ENCODE measurements around the gene RNF34. TPM values are rescaled to one million over a fixed set of nuclear protein-coding genes. Genes with fewer than 3 reads are reported as not detected.

RNF34 gene
- total and polyA plus RNA-seq, 2 of the 8 experiments (the other 6 are each of a cell fraction or from before 2014, with no cell fraction given), result 37.9 to 57.6 TPM

- CTCF ChIA-PET (ENCODE audit: partially characterized antibody), result interaction anchor here (0.8 to 5.5 kb wide), 4 partner anchors 8 to 257 kb away, joined by 3 to 49 read pairs (median 4); no protein-coding TSS in a partner anchor
- no peak overlapping the region for H2BK12ac ChIP-seq (ENCODE audit: low read depth, low read length)
- H3K23ac ChIP-seq (ENCODE audit: insufficient read length), result no peak overlapping the region
- no peak overlapping the region for H3K4me3 ChIP-seq (ENCODE audit: extremely low read depth in 1 of 4, insufficient read depth in 2 of 4, low read depth in 3 of 4, low read length in 4 of 4)
- H3K4ac ChIP-seq (replicated peaks; ENCODE audit: insufficient read length, low read depth, low read length), result no peak overlapping the region
- no peak overlapping the region for H4K8ac ChIP-seq (ENCODE audit: extremely low read depth, insufficient read depth, low read length)
- H3K9ac ChIP-seq (replicated peaks in 1 of 4; ENCODE audit: extremely low read depth in 1 of 4, low read depth in 3 of 4, low read length in 3 of 4), result no peak overlapping the region
- TF ChIP-seq POLR2A (IDR thresholded peaks at IDR 0.05; ENCODE audit: control extremely low read depth in 1 of 2, low read depth in 2 of 2, low read length in 2 of 2) (peak in 1 of 2 experiments; percentile 0; a peak in 1 of 3 replicates), POLR2AphosphoS5 (IDR thresholded peaks at IDR 0.05; ENCODE audit: low read depth, low read length) (0 out of 2 replicates have a peak, but pooled peaks have one; percentile 7), SAP30 (IDR thresholded peaks at IDR 0.05; ENCODE audit: insufficient read depth, insufficient replicate concordance, low read length) (no peak), RAD21 (IDR thresholded peaks at IDR 0.05 in 1 of 2, conservative IDR thresholded peaks at IDR 0.05 in 1 of 2; ENCODE audit: low read depth in 2 of 2, low read length in 2 of 2) (no peak), TAF1 (IDR thresholded peaks at IDR 0.05; ENCODE audit: low read depth, low read length) (no peak)
- H2BK5ac ChIP-seq (ENCODE audit: low read depth, low read length), result no peak overlapping the region
- no peaks in the 10 kb centered on the region for H3K79me2 ChIP-seq (ENCODE audit: control insufficient read depth in 1 of 2, insufficient read depth in 2 of 2, low read length in 2 of 2)
- H4K5ac ChIP-seq (ENCODE audit: insufficient read length, low read depth, low read length), result no peak overlapping the region
- H3K9me3 ChIP-seq (ENCODE audit: insufficient read depth in 2 of 2, low read depth in 1 of 2, low read length in 1 of 2), result no peaks in the 10 kb centered on the region
- H3K14ac ChIP-seq (ENCODE audit: insufficient read length), result no peak overlapping the region
- no peaks in the 10 kb centered on the region for H3K4me1 ChIP-seq (replicated peaks in 1 of 4; ENCODE audit: control insufficient read depth in 3 of 4, insufficient read depth in 4 of 4, low read length in 3 of 4)
- no peak overlapping the region for H2BK15ac ChIP-seq (ENCODE audit: low read length)
- peaks cover 2% of the 10 kb centered on the region; the same call in 1 of the 2 replicates for H3K79me1 ChIP-seq (ENCODE audit: low read depth, low read length)
- POLR2A ChIA-PET (ENCODE audit: partially characterized antibody), result interaction anchor here (0.6 to 2.8 kb wide), 11 partner anchors 8 to 107 kb away, joined by 3 to 10 read pairs (median 4); no protein-coding TSS in a partner anchor
- no peak overlapping the region for H3K18ac ChIP-seq (ENCODE audit: extremely low read depth, low read length)
- H3K4me2 ChIP-seq (ENCODE audit: insufficient read depth in 1 of 2, low read depth in 2 of 2, low read length in 2 of 2), result no peak overlapping the region
- no peak overlapping the region for H3K56ac ChIP-seq (replicated peaks; ENCODE audit: insufficient read length, low read depth, low read length)
- FAIRE-seq (no peak), DNase-seq (ENCODE audit: low read depth in 1 of 2, low spot score in 2 of 2) (no peak)
- H2BK20ac ChIP-seq (ENCODE audit: low read length), result no peak overlapping the region
- WGBS, 2 experiments (ENCODE audit: extremely low coverage in 1 of 2, insufficient coverage in 1 of 2, insufficient read length in 1 of 2, insufficient replicate concordance in 2 of 2, low coverage in 1 of 2, low lambda C conversion rate in 2 of 2, missing lambda C conversion rate in 1 of 2), result 95% methylated on average over 13 of the region's 13 CpGs; no CpG with 5 or more reads in 1 of the 2 experiments
- H2AK5ac ChIP-seq (ENCODE audit: low read depth, low read length), result no peak overlapping the region
- peaks cover 26 to 94% (median 64%) of the 10 kb centered on the region in 4 experiments for H3K36me3 ChIP-seq (ENCODE audit: control insufficient read depth in 2 of 4, insufficient read depth in 4 of 4, low read length in 3 of 4)
- H4K20me1 ChIP-seq (replicated peaks in 1 of 2; ENCODE audit: control insufficient read depth in 1 of 2, insufficient read depth in 2 of 2, low read length in 2 of 2), result peaks cover 4 to 7% of the 10 kb centered on the region in 2 experiments
- H3K23me2 ChIP-seq (ENCODE audit: low read depth, low read length), result no peaks in the 10 kb centered on the region
- no peak overlapping the region for H3K27ac ChIP-seq (ENCODE audit: low read depth, low read length)
- no peak overlapping the region for H4K91ac ChIP-seq (replicated peaks; ENCODE audit: insufficient read length, low read length)
- no peak overlapping the region for H2BK120ac ChIP-seq (replicated peaks; ENCODE audit: low read depth, low read length)
- H3K27me3 ChIP-seq (replicated peaks in 1 of 4; ENCODE audit: control insufficient read depth in 3 of 4, extremely low read depth in 1 of 4, insufficient read depth in 3 of 4, low read length in 3 of 4), result no peaks in the 10 kb centered on the region
- no peak overlapping the region for H2AFZ ChIP-seq (ENCODE audit: low read length)
Observed at GRCh38 chr12:121423682-121424623, 24.0 kb downstream of the RNF34 start.
